NCI-H1417 treated with DMSO at 0.1 percent for 48 hours (cell line): ENCODE data around the gene IARS2.
"Not testable (repeated sequence)": the region's sequence is repeated elsewhere in the genome, so short reads cannot be mapped to it uniquely, and the experiment has no call there.

Experiments
- DNase-seq: peaks from one replicate; lab custom pipeline; 2025; lab: John Stamatoyannopoulos, UW

Gene IARS2

DNA sequence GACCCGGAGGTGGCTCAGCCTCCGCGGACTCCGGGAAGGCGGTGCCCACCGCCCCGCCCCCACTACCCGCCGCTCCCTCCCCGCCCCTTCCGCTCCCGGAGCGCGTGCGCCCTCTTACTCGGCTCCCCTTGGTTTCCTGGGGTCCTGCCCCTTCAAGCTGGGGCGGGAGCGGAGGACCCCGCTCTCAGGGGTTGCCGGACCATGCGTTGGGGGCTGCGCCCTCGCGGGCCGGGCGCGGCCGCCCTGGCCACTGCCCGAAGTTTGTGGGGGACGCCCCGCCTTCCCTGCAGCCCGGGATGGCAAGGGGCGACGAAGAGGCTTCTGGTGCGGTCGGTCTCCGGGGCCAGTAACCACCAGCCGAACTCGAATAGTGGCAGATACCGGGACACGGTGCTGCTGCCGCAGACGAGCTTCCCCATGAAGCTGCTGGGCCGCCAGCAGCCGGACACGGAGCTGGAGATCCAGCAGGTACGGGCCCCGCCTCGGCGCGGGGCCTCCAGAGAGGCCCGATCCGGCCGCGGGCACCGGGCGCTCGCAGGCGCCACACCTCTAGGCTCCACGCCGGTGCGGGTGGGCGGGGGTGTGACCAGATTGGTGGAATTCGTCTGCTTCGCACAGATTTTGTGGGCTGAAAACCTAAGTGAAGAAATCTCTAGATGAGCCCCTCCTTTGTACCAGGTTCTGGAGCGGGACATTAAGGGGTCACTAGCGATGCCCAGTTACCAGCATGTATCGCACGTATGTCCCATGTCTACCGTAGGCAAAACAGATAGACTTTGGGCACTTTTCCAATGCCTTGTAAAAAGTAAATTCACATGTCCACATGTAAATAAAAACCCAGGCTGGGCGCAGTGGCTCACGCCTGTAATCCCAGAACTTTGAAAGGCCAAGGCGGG is at the start of gene IARS2:
TSS of gene IARS2 (plus strand) at position 117 of the 896 bp plus-strand sequence. CDS start at position 202, 85 bp downstream.
- DNase-seq, result no peak

DNA sequence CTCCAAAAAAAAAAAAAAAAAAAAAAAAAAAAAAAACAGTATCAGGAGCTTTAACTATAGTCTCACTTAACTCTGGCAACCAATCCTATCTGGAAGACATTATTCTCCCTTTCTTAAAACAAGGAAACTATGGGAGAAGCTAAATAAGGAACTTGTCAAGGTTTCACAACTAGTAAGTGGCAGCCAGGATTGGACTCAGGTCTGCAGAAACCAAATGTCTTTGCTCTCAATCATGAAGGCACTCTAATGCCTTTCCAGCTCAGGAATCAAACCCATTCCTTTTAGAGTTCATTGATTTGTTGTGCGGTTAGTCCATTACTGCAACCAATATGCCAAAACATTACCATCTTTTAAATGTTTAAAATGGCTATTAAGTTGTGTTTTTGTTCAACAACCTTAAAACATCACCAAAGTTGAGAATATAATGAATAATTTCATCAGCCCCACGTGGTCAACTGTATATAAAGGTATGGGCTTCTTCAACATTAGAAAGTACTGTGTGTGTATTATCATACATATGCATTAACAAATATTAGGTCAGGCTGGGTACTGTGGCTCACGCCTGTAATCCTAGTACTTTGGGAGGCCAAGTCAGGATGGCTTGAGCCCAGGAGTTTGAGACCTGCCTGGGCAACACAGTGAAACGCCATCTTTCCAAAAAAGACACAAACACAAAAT is 49.1 kb upstream of the IARS2 start:
- DNase-seq, result no peak

DNA sequence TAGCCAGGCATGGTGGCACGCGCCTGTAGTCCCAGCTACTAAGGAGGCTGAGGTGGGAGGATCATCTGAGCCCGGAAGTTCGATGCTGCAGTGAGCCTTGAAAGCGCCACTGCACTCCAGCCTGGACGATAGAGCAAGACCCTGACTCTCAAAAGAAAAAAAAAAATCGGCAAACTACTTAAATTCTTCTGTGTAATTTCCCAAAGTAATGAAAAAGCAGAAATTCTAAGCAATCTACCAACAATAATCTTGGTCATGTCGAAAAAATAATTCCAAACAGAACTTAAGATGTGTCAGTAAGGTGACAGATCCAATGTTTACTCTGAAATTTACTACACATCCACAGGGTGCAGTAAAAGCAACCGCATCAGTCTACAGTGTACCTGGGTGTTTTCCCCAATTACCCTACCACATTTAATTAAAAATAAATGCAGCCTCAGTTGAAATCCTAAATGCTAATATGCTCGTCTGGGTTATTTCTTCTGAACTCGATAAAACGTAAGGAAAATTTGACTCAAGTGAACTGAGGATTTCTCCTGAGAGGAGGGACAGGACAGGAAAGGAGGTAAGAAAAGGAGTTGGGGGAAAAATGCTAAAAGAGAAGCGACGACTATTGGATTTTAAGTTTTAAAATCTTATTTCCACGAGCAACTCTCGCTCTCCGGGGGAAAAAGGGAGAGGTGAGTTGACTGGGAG is 48.4 kb upstream of the IARS2 start:
- no peak for DNase-seq

DNA sequence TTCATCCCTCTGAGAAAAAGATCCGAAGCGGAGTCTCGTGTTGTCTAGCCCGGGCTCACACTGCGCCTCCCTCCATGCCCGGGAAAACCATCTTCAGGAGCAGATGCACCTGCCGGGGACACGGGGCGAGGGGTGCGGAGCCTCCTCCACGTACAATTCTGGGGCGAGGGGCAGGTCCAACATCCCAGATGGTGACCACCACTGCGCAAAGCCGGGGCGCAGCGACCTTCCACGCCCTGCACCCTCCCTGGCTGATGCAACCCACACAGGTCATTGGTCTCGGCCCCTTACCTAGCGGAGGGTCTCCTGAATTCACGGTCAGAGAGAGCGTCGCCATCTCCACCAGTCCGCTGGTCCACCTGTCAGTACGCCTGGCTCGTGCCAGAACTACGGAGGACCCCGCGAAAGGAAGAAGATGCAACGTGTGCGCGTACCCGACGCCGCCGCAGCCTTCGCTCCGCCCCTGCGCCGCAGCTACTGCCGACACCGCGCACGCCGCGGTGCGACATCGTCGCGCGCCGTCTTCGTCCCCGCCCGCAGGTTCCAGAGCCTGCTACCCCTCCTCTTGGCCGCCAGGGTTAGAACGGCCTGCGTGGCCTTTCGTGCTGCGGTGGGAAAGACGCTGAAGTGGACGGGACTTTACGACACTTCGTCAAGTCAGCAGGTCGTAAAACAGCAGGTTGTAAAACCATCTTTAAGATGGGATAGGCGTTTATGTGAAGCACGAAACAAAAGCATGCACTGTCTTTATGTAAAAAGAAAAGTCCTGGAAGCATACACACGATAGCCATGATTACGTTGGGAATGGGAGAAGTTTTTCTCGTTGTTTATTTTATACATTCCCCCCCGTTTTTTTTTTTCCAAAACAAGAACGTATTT is 47.6 kb upstream of the IARS2 start, which contains the start of gene EPRS1:
TSS of gene EPRS1 (minus strand) at position 454 of the 879 bp plus-strand sequence. CDS start at position 337, 117 bp downstream.
- DNase-seq, result peak; percentile 84

DNA sequence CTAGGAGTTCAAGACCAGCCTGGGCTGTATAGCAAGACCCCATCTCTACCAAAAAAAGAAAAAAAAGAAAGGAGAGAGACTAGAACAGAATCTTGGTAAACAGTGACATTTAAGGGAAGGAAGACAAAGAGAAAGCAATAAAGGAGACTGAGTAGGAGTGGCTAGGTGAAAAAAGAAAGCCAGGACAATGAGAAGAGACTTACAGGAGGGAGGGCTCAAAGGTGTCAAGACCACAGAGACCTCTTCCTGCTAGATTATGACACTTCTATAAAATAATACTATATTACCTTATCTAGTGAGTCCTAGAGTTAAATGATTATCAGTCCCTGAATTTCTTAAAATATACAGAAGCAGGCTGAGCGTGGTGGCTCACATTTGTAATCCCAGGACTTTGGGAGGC is 37.6 kb upstream of the IARS2 start:
- DNase-seq, result no peak

DNA sequence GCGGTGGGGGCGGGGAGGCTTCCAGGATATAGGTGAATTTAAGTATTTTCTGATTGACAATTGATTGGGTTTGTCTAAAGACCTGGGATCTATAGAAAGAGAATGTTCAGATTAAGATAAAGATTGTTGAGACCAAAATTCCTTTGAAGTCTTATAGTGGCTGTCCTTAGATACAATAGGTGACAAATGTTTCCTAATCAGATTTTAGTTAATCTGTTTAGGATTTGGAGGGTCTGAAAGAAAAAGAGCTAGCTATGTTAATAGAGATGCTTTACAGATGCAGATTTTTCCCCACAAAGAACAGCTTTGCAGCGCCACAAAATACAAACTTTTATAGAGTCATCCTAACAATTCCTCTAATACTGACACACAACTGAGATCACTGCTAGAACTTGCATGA is 33.1 kb upstream of the IARS2 start:
- DNase-seq, result no peak

DNA sequence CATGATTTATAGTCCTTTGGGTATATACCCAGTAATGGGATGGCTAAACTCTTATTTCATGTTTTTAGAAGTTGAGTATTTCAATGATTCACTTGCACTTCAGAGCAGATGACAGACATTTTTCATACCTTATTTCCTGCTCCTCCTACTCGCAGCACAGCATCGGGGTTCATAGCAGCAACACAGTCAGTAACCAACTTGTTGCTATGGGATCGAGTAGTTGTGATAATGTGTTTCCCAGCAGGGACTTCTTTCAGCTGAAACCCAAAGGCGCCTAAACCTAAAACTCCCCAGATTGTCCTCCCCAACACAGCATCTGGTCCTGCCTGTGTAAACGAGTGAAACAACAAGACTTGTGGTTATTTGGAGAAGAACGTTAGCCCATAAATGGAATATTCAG is 31.3 kb upstream of the IARS2 start:
- DNase-seq, result no peak

DNA sequence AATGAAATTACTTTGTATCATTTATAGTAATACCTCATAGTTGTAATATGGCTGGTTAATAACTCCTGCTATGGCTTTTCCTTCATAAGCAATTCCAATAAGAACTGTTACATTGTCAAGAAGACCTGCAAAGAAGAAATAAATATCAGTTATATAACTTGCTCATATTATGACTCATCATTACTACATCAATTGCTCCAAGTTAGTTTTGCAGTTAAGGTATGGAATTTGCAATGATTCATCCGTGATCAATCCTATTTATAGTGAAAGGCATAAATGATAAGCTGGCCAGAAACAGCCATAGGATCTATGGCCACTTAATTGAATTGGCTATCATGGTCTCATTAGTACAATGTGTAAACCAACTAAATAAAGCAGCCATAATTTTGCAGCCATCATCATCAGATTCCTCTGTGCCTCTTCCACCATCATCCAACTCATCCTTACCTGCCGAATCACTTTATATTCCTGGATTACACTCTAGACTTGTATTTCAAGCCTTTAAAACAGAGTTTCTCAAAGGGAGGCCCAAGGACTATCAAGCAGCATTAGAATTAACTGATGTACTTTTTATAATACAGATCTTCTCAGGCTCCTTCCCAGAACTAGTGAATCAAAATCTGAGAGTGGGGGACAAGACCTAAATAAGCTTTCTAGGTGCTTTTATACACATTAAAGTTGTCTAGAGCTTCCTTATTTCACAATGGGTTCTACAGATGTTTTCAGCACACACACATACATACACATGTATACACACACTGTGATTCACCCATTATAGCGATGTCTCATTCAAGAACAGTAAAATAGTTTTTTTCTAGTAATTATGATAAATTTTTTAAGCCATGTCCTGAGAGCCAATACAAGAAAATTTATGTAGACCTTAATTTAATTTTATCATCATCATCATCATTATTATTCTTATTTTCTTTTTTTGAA is 26.4 kb upstream of the IARS2 start:
- no peak for DNase-seq

DNA sequence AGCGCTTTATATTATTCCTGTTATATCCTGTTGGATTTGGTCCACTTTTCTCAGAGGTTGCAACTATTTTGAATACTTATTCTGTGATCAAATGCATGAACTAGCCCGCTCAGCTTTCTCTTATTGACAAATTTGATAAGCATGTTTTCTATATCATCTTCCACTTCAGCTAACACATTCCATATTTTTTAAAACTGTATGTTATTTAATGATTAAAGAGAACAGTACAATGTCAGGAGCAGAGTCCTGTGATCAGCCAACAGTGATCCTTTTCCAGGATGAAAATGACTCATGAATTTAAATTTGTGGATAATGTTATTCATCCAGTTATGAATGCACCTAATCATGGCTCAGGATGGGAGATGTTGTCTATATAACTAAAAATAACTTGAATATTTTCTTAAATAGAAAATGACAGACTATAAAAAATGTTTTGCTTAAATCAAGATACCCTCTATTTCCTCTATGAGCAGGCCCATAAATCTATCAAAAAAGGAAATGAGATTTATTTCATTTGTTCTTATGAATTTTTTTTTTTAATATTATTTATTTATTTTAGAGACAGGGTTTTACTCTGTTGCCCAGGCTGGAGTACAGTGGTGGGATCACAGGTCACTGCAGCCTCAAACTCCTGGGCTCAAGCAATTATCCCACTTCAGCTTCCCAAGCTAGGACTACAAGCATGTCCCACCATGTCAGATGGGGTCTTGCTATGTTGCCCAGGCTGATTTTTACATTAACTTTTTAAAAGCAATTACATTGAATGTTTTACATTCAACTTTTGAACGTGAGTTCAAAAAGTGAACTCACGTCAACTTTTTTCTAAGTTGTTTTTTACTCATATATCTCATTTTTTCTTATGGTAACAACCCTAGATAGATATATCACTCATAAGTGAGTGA is 16.8 kb upstream of the IARS2 start:
- DNase-seq, result no peak

DNA sequence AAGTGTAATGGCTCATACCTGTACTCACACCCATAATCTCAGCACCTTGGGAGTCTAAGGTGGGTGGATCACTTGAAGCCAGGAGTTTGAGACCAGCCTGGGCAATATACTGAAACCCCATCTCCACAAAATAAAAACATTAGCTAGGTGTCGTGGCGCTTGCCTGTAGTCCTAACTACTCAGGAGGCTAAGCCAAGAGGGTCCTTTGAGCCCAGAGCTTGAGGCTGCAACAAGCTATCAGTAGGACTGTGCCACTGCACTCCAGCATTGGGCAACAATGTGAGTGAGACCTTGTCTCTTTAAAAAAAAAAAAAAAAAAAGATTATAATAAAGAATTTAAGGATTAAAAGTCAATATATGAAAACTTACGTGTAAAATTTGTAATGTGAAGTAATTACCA is 16.0 kb upstream of the IARS2 start:
- DNase-seq, result no peak

DNA sequence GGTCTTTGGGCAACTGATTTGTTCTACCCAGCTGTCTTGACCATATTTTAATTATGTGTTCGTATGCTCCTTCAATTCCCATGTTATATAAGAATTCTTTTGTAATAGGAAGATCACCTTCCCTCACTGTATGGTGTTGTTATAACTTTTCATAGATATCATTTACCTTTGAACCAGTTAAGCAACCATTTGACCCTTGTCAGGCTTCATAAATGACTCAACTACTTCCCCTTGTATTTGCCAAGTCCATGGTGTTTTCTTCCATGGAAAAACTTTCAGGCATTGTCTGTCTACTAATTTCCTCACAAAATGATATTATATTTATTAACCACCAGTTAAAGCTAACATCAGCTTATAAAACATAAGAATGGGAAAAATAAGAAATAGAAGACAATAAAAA is 9.5 kb upstream of the IARS2 start:
- no peak for DNase-seq

DNA sequence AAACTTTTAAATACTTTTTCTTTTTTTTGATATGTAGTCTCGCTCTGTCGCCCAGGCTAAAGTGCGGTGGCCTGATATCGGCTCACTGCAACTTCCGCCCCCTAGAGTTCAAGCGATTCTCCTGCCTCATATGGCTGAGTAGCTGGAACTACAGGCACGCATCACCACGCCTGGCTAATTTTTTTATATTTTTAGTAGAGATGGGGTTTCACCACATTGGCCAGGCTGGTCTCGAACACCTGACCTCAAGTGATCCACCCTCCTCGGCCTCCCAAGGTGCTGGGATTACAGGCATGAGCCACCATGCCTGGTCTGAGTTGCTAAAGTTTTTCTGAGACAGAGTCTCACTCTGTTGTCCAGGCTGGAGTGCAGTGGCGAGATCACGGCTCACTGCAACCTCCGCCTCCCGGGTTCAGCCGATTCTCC is 7.7 kb upstream of the IARS2 start:
- DNase-seq, result not testable (repeated sequence)

DNA sequence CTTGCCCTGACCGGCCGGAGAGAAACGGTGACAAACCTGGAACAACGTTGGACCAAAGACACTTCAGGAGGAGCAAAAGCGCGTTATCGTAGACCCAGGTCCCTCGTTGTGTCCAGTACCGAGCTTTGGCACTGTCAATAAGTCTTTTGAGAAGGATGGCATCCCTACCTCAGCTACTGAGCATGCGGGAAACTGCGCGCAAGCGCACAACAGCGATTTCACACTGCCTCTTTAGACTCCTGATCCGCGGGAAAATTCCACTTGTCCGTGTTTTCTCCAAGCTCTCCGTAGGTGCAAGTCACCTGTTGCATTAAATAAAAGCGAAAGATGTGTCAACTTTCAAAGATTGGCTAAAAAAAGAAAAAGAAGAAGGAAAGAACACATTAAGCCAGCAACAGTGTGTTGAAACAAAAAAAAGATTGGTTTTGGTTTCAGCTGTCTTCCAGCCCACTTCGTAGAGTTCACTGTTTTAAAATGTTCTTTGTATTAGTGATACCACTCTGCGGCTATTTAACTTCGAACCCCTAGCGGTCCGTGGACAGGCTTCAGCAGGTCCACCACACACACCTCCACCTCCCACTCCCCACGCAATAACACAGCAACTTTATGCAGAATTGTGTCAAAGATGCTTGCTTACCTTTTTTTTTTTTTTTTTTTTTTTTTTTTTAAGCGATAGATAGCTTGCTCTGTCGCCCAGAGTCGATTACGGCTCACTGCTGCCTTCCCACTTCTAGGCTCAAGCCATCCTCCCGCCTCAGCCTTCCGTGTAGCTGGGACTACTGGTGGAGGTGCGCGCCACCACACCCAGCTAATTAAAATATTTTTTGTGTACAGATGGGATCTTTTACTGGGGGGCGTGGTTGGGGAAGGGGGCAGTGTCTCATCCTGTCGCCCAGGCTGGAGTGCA is 4.0 kb upstream of the IARS2 start, which contains the start of gene BPNT1:
TSS of gene BPNT1 (minus strand) at position 139 of the 907 bp plus-strand sequence. CDS start 9,942 bp downstream, outside the sequence.
- DNase-seq, result peak; percentile 94

DNA sequence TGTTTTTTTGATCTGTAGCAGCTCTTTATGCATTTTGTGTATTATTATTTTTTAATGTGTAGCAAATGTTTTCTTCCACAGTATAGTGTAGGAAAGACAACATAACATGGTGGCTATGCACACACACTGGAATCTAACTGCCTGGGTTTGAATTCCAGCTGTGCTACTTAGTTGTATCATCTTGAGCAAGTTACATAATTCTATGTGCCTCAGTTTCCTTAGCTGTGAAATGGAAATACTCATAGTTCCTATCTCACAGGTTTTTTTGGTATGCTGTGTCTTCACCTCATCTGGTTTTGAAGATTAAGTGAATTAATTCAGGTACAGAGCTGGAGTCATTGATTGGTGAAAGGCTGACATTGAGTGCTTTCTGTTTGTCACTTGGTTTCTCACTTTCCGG is 1.2 kb upstream of the IARS2 start:
- no peak for DNase-seq

DNA sequence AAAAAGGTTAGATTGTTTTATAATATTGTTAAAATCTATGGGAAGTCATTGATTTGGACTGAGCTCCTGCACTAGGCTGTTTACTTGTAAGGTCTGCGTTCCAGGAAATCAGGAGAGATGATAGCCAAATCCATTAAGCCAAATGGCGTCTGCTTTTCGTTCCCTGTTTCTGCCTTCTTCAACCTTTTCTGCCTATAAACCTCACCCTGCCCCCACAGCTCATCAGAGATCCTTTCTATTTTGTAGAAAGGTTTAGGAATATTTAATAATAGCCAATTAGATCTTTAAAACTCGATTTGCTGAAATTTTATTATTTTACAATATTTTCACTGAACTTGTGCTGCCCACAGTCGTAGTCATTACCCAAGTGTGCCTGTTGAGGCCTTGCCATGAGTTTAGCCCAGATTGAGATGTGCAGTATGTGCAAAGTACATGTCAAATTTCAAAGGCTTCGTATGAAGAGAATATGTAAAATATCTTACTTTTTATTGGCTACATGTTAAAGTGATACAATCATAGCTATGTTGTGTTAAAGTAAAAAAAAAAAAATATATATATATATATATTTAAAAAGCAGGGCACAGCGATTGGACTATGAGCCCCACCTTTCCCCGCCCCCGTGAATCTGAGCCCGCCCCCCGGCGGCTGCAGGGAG is 444 bp upstream of the IARS2 start:
- DNase-seq, result no peak

DNA sequence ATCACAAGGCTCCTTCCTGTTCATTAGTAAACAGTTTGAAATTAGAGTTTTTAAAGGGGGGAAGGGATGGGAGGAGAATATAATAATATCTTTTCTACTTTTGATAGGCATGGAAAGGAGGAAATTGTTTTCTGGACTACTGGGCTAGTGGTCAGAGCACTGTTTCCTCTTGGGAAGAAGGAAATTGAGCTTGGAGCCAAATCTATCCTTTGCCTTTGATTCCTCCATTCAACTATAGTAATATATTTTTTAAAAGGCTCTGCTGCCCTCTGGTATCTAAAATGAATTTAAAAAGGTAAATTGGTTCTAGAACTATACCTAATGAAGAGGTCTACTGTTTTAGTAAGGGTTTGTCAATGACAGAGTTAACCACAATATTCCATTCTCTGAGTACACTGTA is 5.9 kb downstream of the IARS2 start:
- no peak for DNase-seq

DNA sequence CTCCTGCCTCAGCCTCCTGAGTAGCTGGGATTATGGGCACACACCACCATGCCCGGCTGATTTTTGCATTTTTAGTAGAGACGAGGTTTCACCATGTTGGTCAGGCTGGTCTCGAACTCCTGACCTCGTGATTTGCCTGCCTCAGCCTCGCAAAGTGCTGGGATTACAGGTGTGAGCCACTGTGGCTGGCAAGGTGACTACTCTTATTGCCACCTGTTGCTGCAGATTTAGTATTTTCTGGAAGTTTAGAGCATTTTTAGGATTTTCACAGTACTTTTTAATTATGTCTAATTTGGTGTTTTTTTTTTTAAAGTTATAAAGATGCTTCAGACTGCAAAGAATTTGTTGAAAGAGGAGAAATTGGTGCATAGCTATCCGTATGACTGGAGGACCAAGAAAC is 16.5 kb downstream of the IARS2 start:
- not testable (repeated sequence) for DNase-seq

DNA sequence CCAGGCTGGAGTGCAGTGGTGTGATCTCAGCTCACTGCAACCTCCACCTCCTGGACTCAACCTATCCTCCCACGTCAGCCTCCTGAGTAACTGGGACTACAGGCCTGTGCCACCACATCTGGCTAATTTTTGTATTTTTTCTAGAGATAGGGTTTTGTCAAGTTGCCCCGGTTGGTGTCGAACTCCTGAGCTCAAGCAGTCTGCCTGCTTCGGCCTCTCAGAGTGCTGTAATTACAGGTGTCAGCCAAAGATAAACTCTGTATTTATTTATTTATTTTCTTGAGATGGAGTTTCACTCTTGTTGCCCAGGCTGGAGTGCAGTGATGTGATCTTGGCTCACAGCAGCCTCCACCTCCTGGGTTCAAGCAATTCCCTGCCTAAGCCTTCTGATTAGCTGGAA is 18.7 kb downstream of the IARS2 start:
- DNase-seq, result not testable (repeated sequence)
